ENCODE measurements around the gene FAM131C. TPM values are rescaled to one million over a fixed set of nuclear protein-coding genes. Genes with fewer than 3 reads are reported as not detected.

FAM131C gene
- total and polyA plus RNA-seq, 2 donors (not counting 1 experiment from before 2014, with no cell fraction given), result 0.34 to 0.50 TPM

DNA sequence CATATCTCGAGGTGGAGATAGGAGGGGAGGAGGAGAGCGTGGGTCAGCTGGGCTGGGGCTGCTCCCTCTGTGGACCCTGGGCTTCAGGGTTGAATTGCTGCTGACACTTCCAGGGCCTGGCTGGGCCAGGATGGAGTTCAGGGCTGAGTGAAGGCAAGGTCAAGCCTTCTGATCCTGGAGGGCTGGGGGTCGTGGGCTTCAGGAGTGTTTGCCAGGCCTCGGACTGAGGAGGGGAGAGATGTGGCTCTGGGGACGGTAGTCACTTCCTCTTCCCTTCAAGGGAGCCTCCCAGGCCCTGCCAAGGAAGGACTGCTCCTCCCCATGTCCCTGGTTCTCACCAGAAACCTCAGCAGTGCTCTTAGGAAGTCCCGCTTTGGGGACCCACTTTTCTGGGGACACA lies 12.1 kb upstream of the FAM131C start:
- Histone ChIP-seq H3K4me2 (ENCODE audit: extremely low read depth, insufficient read depth, low read length) (no peak overlapping the region), H3K36me3 (ENCODE audit: control insufficient read depth, insufficient read depth, low read length) (no peaks in the 10 kb centered on the region), H3K9me3 (ENCODE audit: control insufficient read depth, insufficient read depth, low read depth, low read length) (no peaks in the 10 kb centered on the region), H2AFZ (ENCODE audit: low read length) (no peak overlapping the region), H3K9ac (ENCODE audit: insufficient read depth, low read length) (no peak overlapping the region), H3K79me2 (ENCODE audit: control insufficient read depth, insufficient read depth, low read length) (no peaks in the 10 kb centered on the region), H4K20me1 (ENCODE audit: control insufficient read depth, extremely low read depth, insufficient read depth, low read length) (no peaks in the 10 kb centered on the region), H3K4me3 (replicated peaks in 1 of 4; ENCODE audit: control extremely low read depth in 1 of 4, insufficient read depth in 1 of 4, low read depth in 3 of 4, low read length in 4 of 4) (no peak overlapping the region), H3K27me3 (ENCODE audit: control insufficient read depth, insufficient read depth, low read length) (no peaks in the 10 kb centered on the region), H3K4me1 (ENCODE audit: control insufficient read depth, extremely low read depth, insufficient read depth, low read length) (no peaks in the 10 kb centered on the region), H3K27ac (ENCODE audit: insufficient read depth, low read length) (no peak overlapping the region)
- no peak for DNase-seq (ENCODE audit: low read depth in 2 of 2)
- TF ChIP-seq EZH2 (IDR thresholded peaks at IDR 0.05; ENCODE audit: low read length, missing control alignments), result no peak
- TF ChIP-seq CTCF (conservative IDR thresholded peaks at IDR 0.05 in 1 of 2, IDR thresholded peaks at IDR 0.05 in 1 of 2; ENCODE audit: low read depth in 1 of 2, low read length in 2 of 2), result no peak

- H3K27ac ChIP-seq (ENCODE audit: insufficient read depth, low read length), result no peak overlapping the region
- no peaks in the 10 kb centered on the region for H3K9me3 ChIP-seq (ENCODE audit: control insufficient read depth, insufficient read depth, low read depth, low read length)
- H3K4me3 ChIP-seq (replicated peaks in 1 of 4; ENCODE audit: control extremely low read depth in 1 of 4, insufficient read depth in 1 of 4, low read depth in 3 of 4, low read length in 4 of 4), result no peak overlapping the region
- H2AFZ ChIP-seq (ENCODE audit: low read length), result no peak overlapping the region
- DNase-seq (ENCODE audit: low read depth in 2 of 2), result no peak
- no peaks in the 10 kb centered on the region for H4K20me1 ChIP-seq (ENCODE audit: control insufficient read depth, extremely low read depth, insufficient read depth, low read length)
- H3K9ac ChIP-seq (ENCODE audit: insufficient read depth, low read length), result no peak overlapping the region
- H3K36me3 ChIP-seq (ENCODE audit: control insufficient read depth, insufficient read depth, low read length), result no peaks in the 10 kb centered on the region
- H3K79me2 ChIP-seq (ENCODE audit: control insufficient read depth, insufficient read depth, low read length), result no peaks in the 10 kb centered on the region
- TF ChIP-seq CTCF (conservative IDR thresholded peaks at IDR 0.05 in 1 of 2, IDR thresholded peaks at IDR 0.05 in 1 of 2; ENCODE audit: low read depth in 1 of 2, low read length in 2 of 2) (no peak), EZH2 (IDR thresholded peaks at IDR 0.05; ENCODE audit: low read length, missing control alignments) (no peak)
- peaks cover 4% of the 10 kb centered on the region for H3K4me1 ChIP-seq (ENCODE audit: control insufficient read depth, extremely low read depth, insufficient read depth, low read length)
- no peaks in the 10 kb centered on the region for H3K27me3 ChIP-seq (ENCODE audit: control insufficient read depth, insufficient read depth, low read length)
- H3K4me2 ChIP-seq (ENCODE audit: extremely low read depth, insufficient read depth, low read length), result no peak overlapping the region
Measured at GRCh38 chr1:16083486-16083885, 10.0 kb upstream of the FAM131C start.

- DNase-seq (ENCODE audit: low read depth in 2 of 2), result peak; percentile 37 to 60
- no peaks in the 10 kb centered on the region for H3K27me3 ChIP-seq (ENCODE audit: control insufficient read depth, insufficient read depth, low read length)
Measured at GRCh38 chr1:16082283-16083038, 9.0 kb upstream of the FAM131C start.

More at GRCh38 chr1:16082283-16083038, 9.0 kb upstream of the FAM131C start:
- Histone ChIP-seq H3K4me1 (ENCODE audit: control insufficient read depth, extremely low read depth, insufficient read depth, low read length) (peaks cover 4% of the 10 kb centered on the region), H3K4me3 (replicated peaks in 1 of 4; ENCODE audit: control extremely low read depth in 1 of 4, insufficient read depth in 1 of 4, low read depth in 3 of 4, low read length in 4 of 4) (no peak overlapping the region), H3K4me2 (ENCODE audit: extremely low read depth, insufficient read depth, low read length) (no peak overlapping the region), H2AFZ (ENCODE audit: low read length) (no peak overlapping the region), H3K9ac (ENCODE audit: insufficient read depth, low read length) (no peak overlapping the region), H3K79me2 (ENCODE audit: control insufficient read depth, insufficient read depth, low read length) (no peaks in the 10 kb centered on the region), H3K9me3 (ENCODE audit: control insufficient read depth, insufficient read depth, low read depth, low read length) (no peaks in the 10 kb centered on the region), H4K20me1 (ENCODE audit: control insufficient read depth, extremely low read depth, insufficient read depth, low read length) (no peaks in the 10 kb centered on the region), H3K36me3 (ENCODE audit: control insufficient read depth, insufficient read depth, low read length) (no peaks in the 10 kb centered on the region), H3K27ac (ENCODE audit: insufficient read depth, low read length) (no peak overlapping the region)
- TF ChIP-seq EZH2 (IDR thresholded peaks at IDR 0.05; ENCODE audit: low read length, missing control alignments) (no peak), CTCF (conservative IDR thresholded peaks at IDR 0.05 in 1 of 2, IDR thresholded peaks at IDR 0.05 in 1 of 2; ENCODE audit: low read depth in 1 of 2, low read length in 2 of 2) (peak; percentile 94)

Data from fibroblast of lung (primary cell).